T1000 (cell line): Measurements from ENCODE around the gene HACD2.

ENCODE experiments used
- DNase-seq: peaks from one replicate; lab custom pipeline; 2025; ENCODE audit warnings: mixed read lengths; lab: John Stamatoyannopoulos, UW

The HACD2 gene

GRCh38 chr3:123481722-123482457, 103.0 kb downstream of the HACD2 start:
- DNase-seq = no peak

- no peak for DNase-seq
These were observed 103.8 kb downstream of the HACD2 start for GRCh38 chr3:123481071-123481470.

GRCh38 chr3:123480428-123480827, 104.4 kb downstream of the HACD2 start:
- DNase-seq = no peak

- DNase-seq = no peak
These were observed 105.0 kb downstream of the HACD2 start for GRCh38 chr3:123479891-123480290.

GRCh38 chr3:123478314-123478713, 106.5 kb downstream of the HACD2 start:
- DNase-seq = no peak

GRCh38 chr3:123476967-123477750, 107.7 kb downstream of the HACD2 start:
- DNase-seq = no peak

GRCh38 chr3:123475786-123476185, 109.1 kb downstream of the HACD2 start:
- no peak for DNase-seq

GRCh38 chr3:123471106-123471505, 113.7 kb downstream of the HACD2 start:
- DNase-seq = no peak

GRCh38 chr3:123469323-123469995, 115.4 kb downstream of the HACD2 start:
- no peak for DNase-seq

- no peak for DNase-seq
These were observed 117.8 kb downstream of the HACD2 start for GRCh38 chr3:123467046-123467445.

- no peak for DNase-seq
These were observed 120.6 kb downstream of the HACD2 start for GRCh38 chr3:123464211-123464610.

- DNase-seq = no peak
These were observed 125.0 kb downstream of the HACD2 start for GRCh38 chr3:123459862-123460261.

GRCh38 chr3:123458255-123458654, 126.6 kb downstream of the HACD2 start:
- no peak for DNase-seq

- no peak for DNase-seq
These were observed 127.0 kb downstream of the HACD2 start for GRCh38 chr3:123457841-123458240.

GRCh38 chr3:123453675-123454074, 131.2 kb downstream of the HACD2 start:
- no peak for DNase-seq

- DNase-seq = no peak
These were observed 133.7 kb downstream of the HACD2 start for GRCh38 chr3:123451186-123451585.

GRCh38 chr3:123449997-123450604, 134.8 kb downstream of the HACD2 start:
- no peak for DNase-seq

GRCh38 chr3:123449102-123449996, 135.5 kb downstream of the HACD2 start:
- no peak for DNase-seq

GRCh38 chr3:123448536-123449101, 136.2 kb downstream of the HACD2 start, which contains the start of gene ADCY5:
Gene ADCY5, minus strand, starts transcription at chr3:123449090. Its CDS starts 545 bp downstream, at chr3:123448545.
- DNase-seq = no peak

GRCh38 chr3:123447749-123448517, 136.9 kb downstream of the HACD2 start:
- no peak for DNase-seq
